Liver (tissue), 9 donors: ENCODE measurements around the gene ATP6V1D. TPM values are rescaled to one million over a fixed set of nuclear protein-coding genes. Genes with fewer than 3 reads are reported as not detected.

Experiments
- DNase-seq: peaks from one replicate; pipeline ENCODE4 v3.0.0-alpha.2; 2017; ENCODE audit warnings: low spot score
- H3K27ac ChIP-seq, 2 donors: one replicate each; pipeline ENCODE4 v1.7.0; 2013; ENCODE audit warnings: inconsistent platforms in 2 of 2, low read length in 2 of 2, control low read depth in 1 of 2, low read depth in 1 of 2, mild to moderate bottlenecking in 1 of 2
- H3K27me3 ChIP-seq, 4 donors: one replicate each; pipeline versions ENCODE4 v1.6.1 to v1.7.0; 2013; ENCODE audit warnings: low read length in 3 of 4, inconsistent platforms in 1 of 4, mild to moderate bottlenecking in 1 of 4, moderate library complexity in 1 of 4; ENCODE audit not compliant: control insufficient read depth in 4 of 4, insufficient read depth in 4 of 4
- H3K36me3 ChIP-seq, 4 donors: one replicate each; pipeline versions ENCODE4 v1.6.1 to v1.7.0; 2013; ENCODE audit warnings: low read length in 3 of 4, mild to moderate bottlenecking in 3 of 4, low read depth in 1 of 4, moderate library complexity in 1 of 4; ENCODE audit not compliant: control insufficient read depth in 4 of 4, insufficient read depth in 3 of 4
- H3K4me1 ChIP-seq, 4 donors: one replicate each; pipeline versions ENCODE4 v1.6.1 to v1.7.0; 2013; ENCODE audit warnings: low read length in 3 of 4, mild to moderate bottlenecking in 3 of 4, moderate library complexity in 1 of 4; ENCODE audit not compliant: control insufficient read depth in 4 of 4, insufficient read depth in 4 of 4
- H3K4me3 ChIP-seq, 3 donors: one replicate each; pipeline versions ENCODE4 v1.6.1 to v1.7.0; 2013; ENCODE audit warnings: low read length in 3 of 3, control low read depth in 1 of 3, low read depth in 1 of 3, mild to moderate bottlenecking in 1 of 3
- H3K9ac ChIP-seq, 2 donors: one replicate each; pipeline ENCODE4 v1.7.0; 2013; ENCODE audit warnings: low read length in 2 of 2, mild to moderate bottlenecking in 2 of 2, moderate library complexity in 2 of 2, control low read depth in 1 of 2, low read depth in 1 of 2
- H3K9me3 ChIP-seq, 4 donors: one replicate each; pipeline versions ENCODE4 v1.6.1 to v1.7.0; 2013; ENCODE audit warnings: low read length in 3 of 4; ENCODE audit not compliant: control insufficient read depth in 4 of 4
- ATF3 ChIP-seq: IDR thresholded peaks from 2 replicates; pipeline ENCODE4 v1.6.1; 2016; ENCODE audit warnings: antibody characterized with exemption
- CTCF ChIP-seq: fragments of 150-350 bp; IDR thresholded peaks from 2 replicates; pipeline ENCODE4 v1.5.1; 2017; ENCODE audit warnings: improper control_type of control experiment, low read depth, low read length; ENCODE audit not compliant: missing input control
- EGR1 ChIP-seq, 2 donors: IDR thresholded peaks; 2 replicates each; pipeline ENCODE4 v1.6.1; 2016 to 2018; ENCODE audit warnings: antibody characterized with exemption in 2 of 2, low read depth in 2 of 2
- FOXA1 ChIP-seq: IDR thresholded peaks from 2 replicates; pipeline ENCODE4 v1.6.1; 2016; ENCODE audit warnings: antibody characterized with exemption
- FOXA2 ChIP-seq: IDR thresholded peaks from 2 replicates; pipeline ENCODE4 v1.6.1; 2016; ENCODE audit warnings: antibody characterized with exemption
- GABPA ChIP-seq, 2 donors: IDR thresholded peaks in 1 of 2; conservative IDR thresholded peaks in 1 of 2; 2 replicates each; pipeline ENCODE4 v1.6.1; 2016; ENCODE audit warnings: antibody characterized with exemption in 2 of 2, mild to moderate bottlenecking in 1 of 2, moderate library complexity in 1 of 2
- HNF4A ChIP-seq, 2 donors: conservative IDR thresholded peaks; 2 replicates each; pipeline ENCODE4 v1.6.1; 2016; ENCODE audit warnings: antibody characterized with exemption in 2 of 2, mild to moderate bottlenecking in 2 of 2
- HNF4G ChIP-seq: IDR thresholded peaks from 2 replicates; pipeline ENCODE4 v1.6.1; 2016; ENCODE audit warnings: antibody characterized with exemption
- JUND ChIP-seq, 2 donors: IDR thresholded peaks; 2 replicates each; pipeline ENCODE4 v1.6.1; 2016; ENCODE audit warnings: antibody characterized with exemption in 2 of 2
- MAX ChIP-seq: IDR thresholded peaks from 2 replicates; pipeline ENCODE4 v1.6.1; 2016; ENCODE audit warnings: antibody characterized with exemption
- NR2F2 ChIP-seq: IDR thresholded peaks from 2 replicates; pipeline ENCODE4 v1.6.1; 2016; ENCODE audit warnings: antibody characterized with exemption
- RAD21 ChIP-seq, 2 donors: IDR thresholded peaks; 2 replicates each; pipeline ENCODE4 v1.6.1; 2016; ENCODE audit warnings: antibody characterized with exemption in 2 of 2, mild to moderate bottlenecking in 2 of 2
- RXRA ChIP-seq, 2 donors: IDR thresholded peaks; 2 replicates each; pipeline ENCODE4 v1.6.1; 2017 to 2018; ENCODE audit warnings: antibody characterized with exemption in 2 of 2, mild to moderate bottlenecking in 1 of 2
- SP1 ChIP-seq: IDR thresholded peaks from 2 replicates; pipeline ENCODE4 v1.6.1; 2018; ENCODE audit warnings: antibody characterized with exemption, mild to moderate bottlenecking
- TAF1 ChIP-seq: conservative IDR thresholded peaks from 2 replicates; pipeline ENCODE4 v1.6.1; 2016; ENCODE audit warnings: antibody characterized with exemption, mild to moderate bottlenecking
- YY1 ChIP-seq: IDR thresholded peaks from 2 replicates; pipeline ENCODE4 v1.6.1; 2016; ENCODE audit warnings: antibody characterized with exemption, mild to moderate bottlenecking
- ZBTB33 ChIP-seq: IDR thresholded peaks from 2 replicates; pipeline ENCODE4 v1.6.1; 2016; ENCODE audit warnings: antibody characterized with exemption
- WGBS: extraction: QIAGEN DNeasy Blood & Tissue Kit; methylation state at CpG from one replicate; pipeline ENCODE4 v1.1.7; 2013; 5-methylcytosine and 5-hydroxymethylcytosine counted together
- polyA plus RNA-seq, 2 donors: library from polyadenylated mRNA; stranded (reverse) in 1 of 2; unstranded in 1 of 2; fragments of 200-250 nt in 1 of 2; fragments of >200 nt in 1 of 2; fragmentation: Nextera tagmentation in 1 of 2; extraction: Ambion mirVana in 1 of 2; gene quantifications; one replicate each; pipeline versions ENCODE4 v1.2.1 to v1.2.3, GENCODE V29; 2013 to 2015
- total RNA-seq, 2 donors: library from RNA; depleted of rRNA; stranded (reverse); fragments of >200 nt; gene quantifications; one replicate each; pipeline ENCODE4 v1.2.3, GENCODE V29; 2014
- donor health status: healthy.
- donor health status: healthy.
- donor health status: healthy.
- donor health status: healthy.
- donor health status: healthy.

Gene ATP6V1D
- total and polyA plus RNA-seq, 4 donors: 22.6 to 53.2 (median 42.8) TPM

DNA sequence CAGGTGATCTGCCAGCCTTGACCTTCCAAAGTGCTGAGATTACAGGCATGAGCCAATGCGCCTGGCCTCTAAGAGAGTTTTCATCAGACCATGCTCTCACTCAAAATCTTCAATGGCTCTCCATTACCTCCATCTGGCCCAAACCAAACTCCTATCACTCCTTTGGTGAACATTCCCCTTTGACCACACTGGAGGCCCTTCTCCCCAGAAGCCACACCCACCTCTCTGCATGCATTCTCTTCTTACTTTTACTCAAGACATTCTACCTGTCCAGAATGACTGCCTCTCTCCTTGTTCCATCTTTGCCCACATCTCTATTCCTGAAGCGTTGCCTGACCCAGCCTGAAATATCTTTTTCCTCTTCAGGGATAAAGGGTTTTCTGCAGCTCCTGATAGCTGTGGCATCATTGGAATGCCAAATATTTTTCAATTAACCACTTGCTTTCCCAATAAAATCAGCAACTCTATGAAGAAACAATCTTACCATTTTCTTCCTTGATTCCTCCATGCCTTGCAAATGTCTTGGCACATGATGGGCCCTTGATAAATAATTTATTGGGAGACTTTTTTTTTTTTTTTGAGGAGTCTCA is 36.9 kb upstream of the ATP6V1D start:
- Histone ChIP-seq H3K9ac (no peak overlapping the region), H3K27me3 (no peaks in the 10 kb centered on the region), H3K4me1 (peaks cover 0 to 4% (median 1%) of the 10 kb centered on the region in 4 donors), H3K9me3 (no peaks in the 10 kb centered on the region), H3K4me3 (no peak overlapping the region), H3K27ac (no peak overlapping the region), H3K36me3 (no peaks in the 10 kb centered on the region)
- DNase-seq: no peak
- 88% methylated on average over 2 of the region's 2 CpGs for WGBS
- TF ChIP-seq FOXA1 (no peak), JUND (IDR thresholded peaks at IDR 0.05) (no peak), YY1 (no peak), ATF3 (no peak), MAX (no peak), RXRA (IDR thresholded peaks at IDR 0.05) (no peak), FOXA2 (no peak), NR2F2 (no peak)

DNA sequence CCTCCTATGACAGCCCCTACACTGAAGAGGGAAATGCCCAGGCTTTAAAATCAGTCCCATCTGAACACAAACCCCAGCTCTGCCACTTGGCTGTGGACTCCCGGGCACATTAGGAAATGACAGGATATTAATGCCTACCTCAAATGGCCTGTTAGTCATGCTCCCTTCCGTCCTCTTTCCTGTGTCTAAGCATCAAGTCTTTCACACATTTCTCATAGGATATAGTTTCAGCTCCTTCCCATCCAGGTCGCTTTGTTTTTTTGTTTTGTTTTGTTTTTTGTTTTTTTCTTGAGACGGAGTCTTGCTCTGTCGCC is 36.2 kb upstream of the ATP6V1D start:
- no peak for TF ChIP-seq GABPA (IDR thresholded peaks at IDR 0.05 in 1 of 2, conservative IDR thresholded peaks at IDR 0.05 in 1 of 2)
- no peak for TF ChIP-seq RAD21 (IDR thresholded peaks at IDR 0.05)
- TF ChIP-seq CTCF: no peak
- no peak for TF ChIP-seq EGR1 (IDR thresholded peaks at IDR 0.05; ENCODE audit: low read depth in 2 of 2)
- no peak for TF ChIP-seq MAX
- TF ChIP-seq RXRA (IDR thresholded peaks at IDR 0.05): no peak
- no peak for TF ChIP-seq YY1
- TF ChIP-seq SP1: no peak
- TF ChIP-seq TAF1: no peak
- Histone ChIP-seq H3K4me1 (peaks cover 0 to 4% (median 1%) of the 10 kb centered on the region in 4 donors), H3K27ac (no peak overlapping the region), H3K4me3 (no peak overlapping the region), H3K36me3 (no peaks in the 10 kb centered on the region), H3K9me3 (no peaks in the 10 kb centered on the region), H3K9ac (no peak overlapping the region), H3K27me3 (no peaks in the 10 kb centered on the region)
- DNase-seq: no peak
- WGBS: 90% methylated on average over 5 of the region's 5 CpGs

- no peak for DNase-seq
- Histone ChIP-seq H3K27ac (no peak overlapping the region), H3K27me3 (no peaks in the 10 kb centered on the region)
- no peak for TF ChIP-seq TAF1
- TF ChIP-seq RXRA (IDR thresholded peaks at IDR 0.05): no peak
- no peak for TF ChIP-seq GABPA (IDR thresholded peaks at IDR 0.05 in 1 of 2, conservative IDR thresholded peaks at IDR 0.05 in 1 of 2)
- TF ChIP-seq HNF4G: no peak
- no peak for TF ChIP-seq NR2F2
- TF ChIP-seq CTCF: no peak
- TF ChIP-seq FOXA2: no peak
- no peak for TF ChIP-seq HNF4A (conservative IDR thresholded peaks at IDR 0.05)
- no peak for TF ChIP-seq ATF3
- TF ChIP-seq ZBTB33: no peak
- no peak for TF ChIP-seq MAX
- no peak for TF ChIP-seq YY1
These were observed 35.7 kb upstream of the ATP6V1D start for GRCh38 chr14:67395086-67395875.

More at GRCh38 chr14:67395086-67395875, 35.7 kb upstream of the ATP6V1D start:
- peaks cover 0 to 6% (median 2%) of the 10 kb centered on the region in 4 donors for H3K4me1 ChIP-seq
- H3K4me3 ChIP-seq: no peak overlapping the region
- 87% methylated on average over 16 of the region's 16 CpGs for WGBS
- H3K9me3 ChIP-seq: no peaks in the 10 kb centered on the region
- H3K36me3 ChIP-seq: no peaks in the 10 kb centered on the region
- H3K9ac ChIP-seq: no peak overlapping the region
